ENCODE data around the gene GPD1. TPM values are rescaled to one million over a fixed set of nuclear protein-coding genes. Genes with fewer than 3 reads are reported as not detected.

GPD1 gene
- total RNA-seq, 1 experiment from 2014 or later = 0.58 TPM

GRCh38 chr12:50057000-50057841 lies 46.6 kb upstream of the GPD1 start, which contains the start of gene ASIC1:
ASIC1 (plus strand) TSS chr12:50057596; CDS start chr12:50058767, 1,171 bp downstream.
- no peak within 1 kb of the TSS for H3K27ac ChIP-seq (ENCODE audit: low read depth, low read length, poor library complexity, severe bottlenecking)
- POLR2A ChIA-PET (ENCODE audit: low non-redundant PET) = no interaction called here
- peaks cover 4% of the 10 kb centered on the region for H3K27me3 ChIP-seq (replicated peaks; ENCODE audit: insufficient read depth, low read depth, low read length, poor library complexity)

GRCh38 chr12:50057896-50058670 lies 45.7 kb upstream of the GPD1 start:
- intact Hi-C loops (cut with micrococcal nuclease; ENCODE audit: unreplicated experiment) = no loop called here
- Histone ChIP-seq H3K4me1 (ENCODE audit: insufficient read depth, low read length, poor library complexity, severe bottlenecking) (peaks cover 15% of the 10 kb centered on the region), H3K27me3 (replicated peaks; ENCODE audit: insufficient read depth, low read depth, low read length, poor library complexity) (peaks cover 4% of the 10 kb centered on the region), H3K9me3 (ENCODE audit: low read depth, low read length, poor library complexity, severe bottlenecking) (no peaks in the 10 kb centered on the region), H3K4me3 (ENCODE audit: low read depth, low read length, poor library complexity, severe bottlenecking) (peak overlapping the region; percentile 71), H3K36me3 (ENCODE audit: insufficient read depth, low read length, poor library complexity, severe bottlenecking) (no peaks in the 10 kb centered on the region), H3K27ac (ENCODE audit: low read depth, low read length, poor library complexity, severe bottlenecking) (no peak overlapping the region)
- no TSS peak for BruUV-seq (replicated peaks)
- DNase-seq (ENCODE audit: low spot score) = no peak
- CTCF ChIA-PET = no interaction called here
- TF ChIP-seq EZH2 (IDR thresholded peaks at IDR 0.05; ENCODE audit: borderline replicate concordance, low read depth, low read length, poor library complexity, severe bottlenecking) = no peak
- TF ChIP-seq CTCF (conservative IDR thresholded peaks at IDR 0.05; ENCODE audit: low read depth, low read length) = no peak
- POLR2A ChIA-PET (ENCODE audit: low non-redundant PET) = no interaction called here

More at GRCh38 chr12:50057000-50057841, 46.6 kb upstream of the GPD1 start, which contains the start of gene ASIC1:
- H3K4me3 ChIP-seq (ENCODE audit: low read depth, low read length, poor library complexity, severe bottlenecking) = peak within 1 kb of the TSS; percentile 71
- CTCF ChIA-PET = interaction anchor here (1.7 to 2.5 kb wide), 2 partner anchors 18 to 90 kb away, joined by 17 to 31 read pairs; no protein-coding TSS in a partner anchor
- intact Hi-C loops (cut with micrococcal nuclease; ENCODE audit: unreplicated experiment) = loop anchor here (1.0 kb wide), 2 partner anchors 18 to 90 kb away; no protein-coding TSS in a partner anchor
- no peaks in the 10 kb centered on the region for H3K9me3 ChIP-seq (ENCODE audit: low read depth, low read length, poor library complexity, severe bottlenecking)
- no peaks in the 10 kb centered on the region for H3K36me3 ChIP-seq (ENCODE audit: insufficient read depth, low read length, poor library complexity, severe bottlenecking)
- TF ChIP-seq CTCF (conservative IDR thresholded peaks at IDR 0.05; ENCODE audit: low read depth, low read length) (0 out of 2 replicates have a peak, but pooled peaks have one; percentile 17), EZH2 (IDR thresholded peaks at IDR 0.05; ENCODE audit: borderline replicate concordance, low read depth, low read length, poor library complexity, severe bottlenecking) (no peak)
- BruUV-seq (replicated peaks) = no TSS peak
- peaks cover 15% of the 10 kb centered on the region for H3K4me1 ChIP-seq (ENCODE audit: insufficient read depth, low read length, poor library complexity, severe bottlenecking)
- peak; percentile 67 for DNase-seq (ENCODE audit: low spot score)

- Histone ChIP-seq H3K27me3 (replicated peaks; ENCODE audit: insufficient read depth, low read depth, low read length, poor library complexity) (peaks cover 4% of the 10 kb centered on the region), H3K4me3 (ENCODE audit: low read depth, low read length, poor library complexity, severe bottlenecking) (no peak overlapping the region), H3K27ac (ENCODE audit: low read depth, low read length, poor library complexity, severe bottlenecking) (no peak overlapping the region), H3K9me3 (ENCODE audit: low read depth, low read length, poor library complexity, severe bottlenecking) (no peaks in the 10 kb centered on the region), H3K36me3 (ENCODE audit: insufficient read depth, low read length, poor library complexity, severe bottlenecking) (no peaks in the 10 kb centered on the region), H3K4me1 (ENCODE audit: insufficient read depth, low read length, poor library complexity, severe bottlenecking) (peaks cover 15% of the 10 kb centered on the region)
- ChIA-PET CTCF (no interaction called here), POLR2A (ENCODE audit: low non-redundant PET) (no interaction called here)
- TF ChIP-seq EZH2 (IDR thresholded peaks at IDR 0.05; ENCODE audit: borderline replicate concordance, low read depth, low read length, poor library complexity, severe bottlenecking) (no peak), CTCF (conservative IDR thresholded peaks at IDR 0.05; ENCODE audit: low read depth, low read length) (no peak)
- intact Hi-C loops (cut with micrococcal nuclease; ENCODE audit: unreplicated experiment) = no loop called here
- DNase-seq (ENCODE audit: low spot score) = no peak
- BruUV-seq (replicated peaks) = no TSS peak
These were observed 45.0 kb upstream of the GPD1 start for GRCh38 chr12:50058743-50059312.

Data from A673 (cell line).